Upper lobe of left lung (tissue), 6 donors: ENCODE measurements around the gene PKD2. TPM values are rescaled to one million over a fixed set of nuclear protein-coding genes. Genes with fewer than 3 reads are reported as not detected.

Experiments used
- ATAC-seq, 2 donors: fragments of 200-7000 bp; cut with Tn5 transposase; one replicate each; pipeline ENCODE4 v1.9.1; 2022; ENCODE audit warnings: mild to moderate bottlenecking in 2 of 2, moderate library complexity in 2 of 2; ENCODE audit not compliant: low FRiP score in 2 of 2
- DNase-seq, 2 donors: peaks; one replicate each; pipeline ENCODE4 v3.0.0-alpha.2; 2019 to 2020
- H3K27ac ChIP-seq, 4 donors: fragments of 200-600 bp; sonication (generic); one replicate each; pipeline ENCODE4 v1.5.1; 2016 to 2019
- H3K27me3 ChIP-seq, 4 donors: fragments of 200-600 bp; sonication (generic); one replicate each; pipeline ENCODE4 v1.5.1; 2017 to 2019
- H3K36me3 ChIP-seq, 4 donors: fragments of 200-600 bp; sonication (generic); one replicate each; pipeline ENCODE4 v1.5.1; 2016 to 2019
- H3K4me1 ChIP-seq, 4 donors: fragments of 200-600 bp; sonication (generic); one replicate each; pipeline ENCODE4 v1.5.1; 2018 to 2019
- H3K4me3 ChIP-seq, 4 donors: fragments of 200-600 bp; sonication (generic); one replicate each; pipeline ENCODE4 v1.5.1; 2017 to 2019; ENCODE audit warnings: mild to moderate bottlenecking in 2 of 4, moderate library complexity in 1 of 4
- H3K9me3 ChIP-seq, 4 donors: fragments of 200-600 bp; sonication (generic); one replicate each; pipeline ENCODE4 v1.5.1; 2018 to 2019
- CTCF ChIP-seq, 6 experiments: fragments of 450-650 bp in 4 of 6; fragments of 200-600 bp in 2 of 6; sonication (generic) in 2 of 6; IDR thresholded peaks; one replicate each; pipeline ENCODE4 v1.5.1; 2016 to 2019; ENCODE audit warnings: antibody characterized with exemption in 6 of 6
- EP300 ChIP-seq, 4 donors: sonication (generic); formaldehyde crosslinking; IDR thresholded peaks; one replicate each; pipeline ENCODE4 v1.5.1; 2017; ENCODE audit warnings: antibody characterized with exemption in 4 of 4, control low read depth in 2 of 4
- POLR2A ChIP-seq, 4 donors: fragments of 450-650 bp; IDR thresholded peaks; one replicate each; pipeline ENCODE4 v1.5.1; 2016 to 2017; ENCODE audit warnings: antibody characterized with exemption in 4 of 4, mild to moderate bottlenecking in 2 of 4
- POLR2AphosphoS5 ChIP-seq, 2 donors: sonication (generic); formaldehyde crosslinking; IDR thresholded peaks; one replicate each; pipeline ENCODE4 v1.5.1; 2017; ENCODE audit warnings: antibody characterized with exemption in 2 of 2
- WGBS, 2 donors: methylation state at CpG; one replicate each; pipeline ENCODE4 v1.1.5; 2017 to 2018; 5-methylcytosine and 5-hydroxymethylcytosine counted together
- total RNA-seq, 6 donors: library from RNA; depleted of rRNA in 4 of 6; stranded (reverse); fragments of >200 nt in 4 of 6; gene quantifications; one replicate each; pipeline versions ENCODE4 v1.1.0 to v1.2.1, GENCODE V29; 2016 to 2021
- donor health status: DM: no; HTN: no; CAD: no; lungs with moderate emphysema.
- donor health status: DM: no; HTN: yes; CAD: no; lungs with severe emphysema.

PKD2 gene
- total RNA-seq, 6 donors from 2014 or later: 19.5 to 76.5 (median 32.5) TPM

- no peak overlapping the region for H3K27ac ChIP-seq
- H3K27me3 ChIP-seq: no peaks in the 10 kb centered on the region
- ATAC-seq: no peak
- no peak for DNase-seq
- no peaks in the 10 kb centered on the region for H3K4me1 ChIP-seq
- WGBS, 2 donors: 59 to 68% methylated on average over 1 of the region's 1 CpG
- TF ChIP-seq EP300 (IDR thresholded peaks at IDR 0.05) (no peak), POLR2A (IDR thresholded peaks at IDR 0.05) (no peak), POLR2AphosphoS5 (IDR thresholded peaks at IDR 0.05) (no peak), CTCF (IDR thresholded peaks at IDR 0.05) (no peak)
- no peaks in the 10 kb centered on the region for H3K9me3 ChIP-seq
- no peaks in the 10 kb centered on the region for H3K36me3 ChIP-seq
- H3K4me3 ChIP-seq: no peak overlapping the region
These were observed 27.6 kb upstream of the PKD2 start for GRCh38 chr4:87979810-87980209.

GRCh38 chr4:87981486-87981885 is 25.9 kb upstream of the PKD2 start:
- no peak overlapping the region for H3K4me3 ChIP-seq
- no peak for ATAC-seq
- H3K4me1 ChIP-seq: no peaks in the 10 kb centered on the region
- no peaks in the 10 kb centered on the region for H3K9me3 ChIP-seq
- no peak for DNase-seq
- 92 to 95% methylated on average over 8 of the region's 8 CpGs for WGBS, 2 donors
- no peaks in the 10 kb centered on the region for H3K27me3 ChIP-seq
- H3K36me3 ChIP-seq: no peaks in the 10 kb centered on the region
- TF ChIP-seq CTCF (IDR thresholded peaks at IDR 0.05) (no peak), POLR2A (IDR thresholded peaks at IDR 0.05) (no peak), POLR2AphosphoS5 (IDR thresholded peaks at IDR 0.05) (no peak), EP300 (IDR thresholded peaks at IDR 0.05) (no peak)
- H3K27ac ChIP-seq: no peak overlapping the region

GRCh38 chr4:87982036-87982435 is 25.4 kb upstream of the PKD2 start:
- Histone ChIP-seq H3K27me3 (no peaks in the 10 kb centered on the region), H3K4me1 (no peaks in the 10 kb centered on the region), H3K36me3 (no peaks in the 10 kb centered on the region), H3K9me3 (no peaks in the 10 kb centered on the region), H3K4me3 (no peak overlapping the region), H3K27ac (no peak overlapping the region)
- DNase-seq: no peak
- no peak for ATAC-seq
- 70 to 81% methylated on average over 1 of the region's 1 CpG for WGBS, 2 donors
- TF ChIP-seq POLR2AphosphoS5 (IDR thresholded peaks at IDR 0.05) (no peak), POLR2A (IDR thresholded peaks at IDR 0.05) (no peak), CTCF (IDR thresholded peaks at IDR 0.05) (no peak), EP300 (IDR thresholded peaks at IDR 0.05) (no peak)

- no peaks in the 10 kb centered on the region for H3K36me3 ChIP-seq
- WGBS, 2 donors: 86 to 91% methylated on average over 13 of the region's 13 CpGs
- H3K4me3 ChIP-seq: no peak overlapping the region
- no peak overlapping the region for H3K27ac ChIP-seq
- no peaks in the 10 kb centered on the region for H3K4me1 ChIP-seq
- no peaks in the 10 kb centered on the region for H3K27me3 ChIP-seq
- DNase-seq: no peak
- H3K9me3 ChIP-seq: no peaks in the 10 kb centered on the region
- no peak for TF ChIP-seq POLR2A (IDR thresholded peaks at IDR 0.05)
- no peak for TF ChIP-seq CTCF (IDR thresholded peaks at IDR 0.05)
- no peak for TF ChIP-seq EP300 (IDR thresholded peaks at IDR 0.05)
- TF ChIP-seq POLR2AphosphoS5 (IDR thresholded peaks at IDR 0.05): no peak
- ATAC-seq: no peak
These were observed 24.9 kb upstream of the PKD2 start for GRCh38 chr4:87982446-87983010.

GRCh38 chr4:87983996-87984395 is 23.4 kb upstream of the PKD2 start:
- WGBS, 2 donors: 89 to 98% methylated on average over 2 of the region's 2 CpGs
- ATAC-seq (no peak), DNase-seq (no peak)
- Histone ChIP-seq H3K27me3 (no peaks in the 10 kb centered on the region), H3K36me3 (no peaks in the 10 kb centered on the region), H3K9me3 (no peaks in the 10 kb centered on the region), H3K4me3 (no peak overlapping the region), H3K27ac (no peak overlapping the region), H3K4me1 (no peaks in the 10 kb centered on the region)
- TF ChIP-seq POLR2A (IDR thresholded peaks at IDR 0.05) (no peak), CTCF (IDR thresholded peaks at IDR 0.05) (no peak), EP300 (IDR thresholded peaks at IDR 0.05) (no peak), POLR2AphosphoS5 (IDR thresholded peaks at IDR 0.05) (no peak)
